GM21786 (cell line): ENCODE measurements around the gene UCHL5.
"Not testable (repeated sequence)": the region's sequence is repeated elsewhere in the genome, so short reads cannot be mapped to it uniquely, and the experiment has no call there.

ENCODE experiments used
- ATAC-seq: cut with Tn5 transposase; IDR thresholded peaks from one replicate; pipeline ENCODE4 v1.9.1; 2021; ENCODE audit not compliant: unreplicated experiment

The UCHL5 gene

DNA sequence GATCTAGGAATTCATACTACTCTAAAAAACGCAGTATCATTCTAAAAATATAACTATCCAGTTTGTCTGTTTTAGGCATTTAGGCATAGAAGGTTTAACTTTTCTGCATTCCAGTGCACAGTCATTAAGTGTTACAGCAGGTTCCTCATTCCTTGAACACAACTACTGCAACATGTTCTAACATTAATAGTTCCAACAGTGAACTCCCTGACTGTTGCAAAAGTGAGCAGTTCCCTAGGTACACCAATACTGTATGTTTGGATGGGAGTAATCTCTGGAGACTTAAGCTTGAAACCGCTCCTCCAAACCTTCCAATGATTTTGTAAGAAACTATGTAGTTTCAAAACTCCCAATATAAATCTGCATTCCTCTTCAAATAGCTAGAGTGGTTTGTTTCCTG lies 46.2 kb downstream of the UCHL5 start:
- ATAC-seq: no peak

DNA sequence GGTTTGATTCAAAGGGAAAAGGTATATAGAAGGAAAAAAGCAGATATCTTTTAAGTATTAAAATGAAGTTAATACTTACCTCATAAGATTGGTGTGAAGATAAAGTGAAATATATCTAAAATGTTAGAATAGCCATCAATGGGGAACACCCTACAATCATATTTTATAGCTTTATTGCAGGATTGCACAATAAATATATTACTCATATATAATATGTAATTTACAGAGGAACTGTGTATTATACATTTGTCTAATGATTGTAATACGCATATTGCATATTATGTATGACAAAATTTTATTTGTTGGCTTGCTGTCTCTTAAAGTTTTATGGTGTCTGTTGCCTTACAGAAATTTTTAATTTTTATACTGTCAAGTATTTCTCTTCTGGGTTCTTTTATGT lies 47.8 kb downstream of the UCHL5 start:
- ATAC-seq: no peak

DNA sequence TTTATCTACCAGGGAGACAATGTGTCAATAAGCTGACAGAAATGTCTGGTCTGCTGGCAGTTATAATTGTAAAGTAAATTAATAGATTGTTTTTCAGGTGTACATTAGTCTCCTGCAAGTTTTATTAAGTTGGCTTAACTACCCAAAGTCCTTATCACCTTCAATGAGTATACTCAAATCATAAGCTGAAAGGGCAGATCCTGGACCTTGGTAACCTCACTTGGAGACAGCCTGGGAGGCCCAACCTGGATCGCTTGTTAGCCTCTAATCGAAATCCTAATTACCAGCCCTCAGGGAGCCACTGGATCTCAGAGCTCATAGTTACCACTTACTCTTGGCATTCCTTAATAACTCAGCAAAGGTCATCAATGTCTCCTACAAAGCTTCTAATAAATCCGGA lies 49.7 kb downstream of the UCHL5 start:
- ATAC-seq: no peak

GRCh38 chr1:193005785-193006184 lies 53.4 kb downstream of the UCHL5 start:
- no peak for ATAC-seq

GRCh38 chr1:192998536-192998935 lies 60.6 kb downstream of the UCHL5 start:
- no peak for ATAC-seq

- no peak for ATAC-seq
Measured at GRCh38 chr1:192994141-192994540, 65.0 kb downstream of the UCHL5 start.

GRCh38 chr1:192993426-192994085 lies 65.6 kb downstream of the UCHL5 start:
- ATAC-seq: peak; percentile 51

- ATAC-seq: not testable (repeated sequence)
Measured at GRCh38 chr1:192986748-192987334, 72.3 kb downstream of the UCHL5 start.

DNA sequence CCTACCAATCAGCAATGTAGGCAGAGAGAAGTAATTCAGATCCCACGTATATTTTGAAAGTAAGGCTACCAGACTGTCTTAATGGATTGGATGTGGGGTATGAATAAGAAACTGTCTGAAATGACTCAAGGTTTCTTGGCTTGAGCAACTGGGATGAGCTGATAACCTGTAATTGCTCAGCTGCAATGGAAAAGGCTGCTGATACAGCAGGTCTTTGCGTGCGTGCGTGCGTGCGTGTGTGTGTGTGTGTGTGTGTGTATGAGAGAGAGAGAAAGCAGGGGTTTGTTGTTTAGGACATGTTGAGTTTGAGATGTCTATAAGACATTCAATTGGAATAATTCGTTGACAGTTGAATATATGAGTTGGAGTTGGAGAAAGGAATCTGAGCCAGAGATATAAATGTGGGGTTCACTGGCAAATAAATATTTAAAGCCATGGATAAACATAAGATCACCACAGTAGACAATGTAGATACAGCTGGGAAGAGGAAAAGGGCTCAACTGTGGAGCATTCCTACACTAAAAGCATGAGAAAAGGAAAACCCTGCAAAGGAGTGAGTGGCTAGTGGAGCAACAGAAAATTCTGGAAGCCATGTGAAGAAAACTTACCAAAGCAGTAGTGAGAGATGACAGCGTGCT lies 72.9 kb downstream of the UCHL5 start:
- no peak for ATAC-seq

DNA sequence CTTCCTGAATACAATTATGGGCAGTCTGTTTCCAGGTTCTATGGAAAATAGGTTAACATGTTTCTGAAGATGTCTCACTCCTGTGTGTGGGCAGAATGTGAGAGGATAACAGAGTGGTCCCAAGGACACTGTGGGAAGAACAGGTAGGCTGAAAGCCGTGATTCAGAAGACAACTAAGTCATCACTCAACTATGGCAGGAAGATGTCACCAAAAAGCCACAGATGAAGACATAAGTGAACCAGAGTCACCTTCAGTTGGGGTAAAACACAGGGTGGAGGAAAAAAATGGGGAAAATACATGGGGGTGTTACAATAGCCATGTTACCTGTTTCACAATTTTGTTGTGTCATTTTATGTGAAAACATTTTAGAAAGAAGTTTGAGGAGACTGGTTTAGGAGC lies 75.1 kb downstream of the UCHL5 start:
- ATAC-seq: no peak

- peak; percentile 78 for ATAC-seq
Measured at GRCh38 chr1:192983349-192983980, 75.7 kb downstream of the UCHL5 start.

- ATAC-seq: no peak
Measured at GRCh38 chr1:192980856-192981255, 78.3 kb downstream of the UCHL5 start.

GRCh38 chr1:192980334-192980733 lies 78.8 kb downstream of the UCHL5 start:
- not testable (repeated sequence) for ATAC-seq

DNA sequence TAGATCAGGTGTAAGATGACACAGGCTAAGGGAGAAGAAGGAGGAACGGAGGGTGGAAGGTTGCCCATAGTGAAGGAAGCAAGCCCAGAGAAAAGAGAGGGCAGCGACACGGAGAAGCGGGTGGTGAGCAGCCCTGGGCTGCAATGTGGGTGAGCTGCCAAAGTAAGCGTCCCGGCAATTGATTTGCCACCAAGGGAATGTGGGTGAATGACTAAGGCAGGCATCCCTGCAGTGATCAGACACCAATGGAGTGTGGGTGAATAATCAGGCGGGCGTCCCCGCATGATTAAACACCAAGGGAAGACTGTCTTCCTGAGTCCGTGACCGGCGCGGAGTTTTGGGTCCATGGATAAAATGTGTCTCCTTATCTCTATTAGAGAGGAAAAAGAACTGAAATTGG lies 79.6 kb downstream of the UCHL5 start:
- no peak for ATAC-seq

- ATAC-seq: no peak
Measured at GRCh38 chr1:192978195-192978710, 80.9 kb downstream of the UCHL5 start.

GRCh38 chr1:192977089-192977706 lies 82.0 kb downstream of the UCHL5 start:
- no peak for ATAC-seq

- ATAC-seq: no peak
Measured at GRCh38 chr1:192976576-192976975, 82.6 kb downstream of the UCHL5 start.

- ATAC-seq: no peak
Measured at GRCh38 chr1:192974701-192975100, 84.5 kb downstream of the UCHL5 start.

DNA sequence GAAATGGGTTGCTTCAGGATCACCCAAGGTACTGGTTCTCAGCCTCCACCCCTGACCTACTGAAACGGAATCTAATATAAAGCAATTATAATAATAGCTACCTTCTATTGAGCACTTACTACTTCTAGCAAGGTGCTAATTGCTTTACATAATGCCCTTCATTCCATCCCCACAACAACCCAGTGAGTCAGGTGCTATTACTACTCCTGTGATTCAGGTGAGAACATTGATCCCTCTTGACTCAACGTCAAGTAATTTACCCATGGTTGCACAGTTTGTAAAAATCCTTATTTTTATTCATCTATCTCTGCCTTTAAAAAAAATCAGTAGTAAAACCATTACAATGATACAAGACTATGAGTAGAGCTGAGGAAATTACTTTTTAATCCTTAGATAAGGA lies 85.2 kb downstream of the UCHL5 start:
- ATAC-seq: no peak

DNA sequence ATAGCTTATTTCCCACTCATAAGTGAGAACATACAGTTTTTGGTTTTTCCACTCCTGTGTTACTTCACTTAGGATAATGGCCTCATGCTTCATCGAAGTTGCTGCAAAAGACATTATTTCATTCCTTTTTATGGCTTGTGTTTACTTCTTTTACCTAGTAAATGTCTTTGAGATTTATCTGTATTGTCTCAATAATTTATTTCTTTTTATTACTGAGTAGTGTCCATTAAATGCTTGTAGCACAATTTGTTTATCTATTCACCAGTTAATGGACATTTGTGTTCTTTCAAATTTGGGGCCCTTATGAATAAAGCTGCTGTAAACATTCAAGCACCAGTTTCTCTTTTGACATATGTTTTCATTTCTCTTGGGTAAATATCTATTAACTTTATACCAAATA lies 86.0 kb downstream of the UCHL5 start:
- no peak for ATAC-seq

DNA sequence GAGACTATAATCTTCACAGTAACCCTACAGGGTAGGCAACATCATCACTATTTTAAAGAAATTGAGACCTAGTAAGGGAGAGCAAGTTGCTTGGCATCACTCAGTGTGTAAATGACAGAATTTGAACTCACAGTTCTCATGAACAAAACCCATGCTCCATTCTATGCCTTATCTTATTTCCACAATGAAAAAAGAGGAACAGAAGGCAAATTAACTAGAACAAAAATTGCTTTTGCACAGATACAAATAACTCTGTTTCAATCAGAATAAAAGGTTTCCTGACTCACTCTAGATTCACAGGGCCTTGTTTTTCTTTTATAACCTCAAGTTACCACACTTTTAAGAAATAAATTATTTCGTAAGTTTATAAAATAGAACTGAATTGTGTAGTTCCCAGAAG lies 90.1 kb downstream of the UCHL5 start:
- no peak for ATAC-seq
